ENCODE measurements around the gene AUTS2. TPM values are rescaled to one million over a fixed set of nuclear protein-coding genes. Genes with fewer than 3 reads are reported as not detected.

The AUTS2 gene
- total RNA-seq, 1 experiment from 2014 or later, result 50.0 TPM

GRCh38 chr7:70602117-70602516 lies 1003.8 kb downstream of the AUTS2 start:
- H3K36me3 Mint-ChIP-seq, result peaks cover 16% of the 10 kb centered on the region

GRCh38 chr7:70607281-70607680 lies 1009.0 kb downstream of the AUTS2 start:
- ChIA-PET POLR2A (no interaction called here), CTCF (no interaction called here)
- no peak for DNase-seq (ENCODE audit: low spot score)
- peaks cover 3% of the 10 kb centered on the region for H3K36me3 Mint-ChIP-seq
- H3K27ac Mint-ChIP-seq, result no peak overlapping the region
- TF ChIP-seq MXD4 (CRISPR knock-in tag; IDR thresholded peaks at IDR 0.05; ENCODE audit: borderline replicate concordance), result no peak
- TF ChIP-seq IRF1 (CRISPR knock-in tag; IDR thresholded peaks at IDR 0.05), result no peak
- no peak for TF ChIP-seq E2F5 (CRISPR knock-in tag; IDR thresholded peaks at IDR 0.05)
- no peak for TF ChIP-seq TEAD4 (CRISPR knock-in tag; IDR thresholded peaks at IDR 0.05)
- TF ChIP-seq MYBL2 (CRISPR knock-in tag; IDR thresholded peaks at IDR 0.05), result no peak
- no peak for TF ChIP-seq ZNF396 (CRISPR knock-in tag; IDR thresholded peaks at IDR 0.05; ENCODE audit: borderline replicate concordance)
- TF ChIP-seq GABPB1 (CRISPR knock-in tag; IDR thresholded peaks at IDR 0.05), result no peak
- TF ChIP-seq ZNF416 (CRISPR knock-in tag; IDR thresholded peaks at IDR 0.05), result no peak
- TF ChIP-seq ATF1 (CRISPR knock-in tag; IDR thresholded peaks at IDR 0.05), result no peak
- TF ChIP-seq NFATC4 (CRISPR knock-in tag; IDR thresholded peaks at IDR 0.05), result no peak
- TF ChIP-seq SOX15 (CRISPR knock-in tag; IDR thresholded peaks at IDR 0.05), result no peak
- TF ChIP-seq RELA (CRISPR knock-in tag; IDR thresholded peaks at IDR 0.05; ENCODE audit: borderline replicate concordance), result no peak
- no peak for TF ChIP-seq GTF2I (CRISPR knock-in tag; conservative IDR thresholded peaks at IDR 0.05)
- TF ChIP-seq E2F1 (CRISPR knock-in tag; IDR thresholded peaks at IDR 0.05), result no peak
- TF ChIP-seq IRF2 (CRISPR knock-in tag; IDR thresholded peaks at IDR 0.05; ENCODE audit: borderline replicate concordance, low read depth), result no peak
- no peak for TF ChIP-seq ZSCAN18 (CRISPR knock-in tag; IDR thresholded peaks at IDR 0.05)
- TF ChIP-seq ELF4 (CRISPR knock-in tag; IDR thresholded peaks at IDR 0.05; ENCODE audit: low read depth), result no peak
- no peak for TF ChIP-seq RORB (CRISPR knock-in tag; IDR thresholded peaks at IDR 0.05)
- H3K27me3 Mint-ChIP-seq (ENCODE audit: low read depth), result no peaks in the 10 kb centered on the region
- ATAC-seq, result no peak
- H3K4me3 Mint-ChIP-seq, result no peak overlapping the region
- H3K4me1 Mint-ChIP-seq, result no peaks in the 10 kb centered on the region
- H3K9me3 Mint-ChIP-seq, result no peaks in the 10 kb centered on the region

More at GRCh38 chr7:70602117-70602516, 1003.8 kb downstream of the AUTS2 start:
- H3K4me1 Mint-ChIP-seq, result peaks cover 7% of the 10 kb centered on the region
- ChIA-PET CTCF (no interaction called here), POLR2A (no interaction called here)
- DNase-seq (ENCODE audit: low spot score), result no peak
- H3K9me3 Mint-ChIP-seq, result peaks cover 13% of the 10 kb centered on the region
- no peak overlapping the region for H3K4me3 Mint-ChIP-seq
- H3K27me3 Mint-ChIP-seq (ENCODE audit: low read depth), result peaks cover 33% of the 10 kb centered on the region
- H3K27ac Mint-ChIP-seq, result no peak overlapping the region
- ATAC-seq, result no peak
- no peak for TF ChIP-seq ZMAT4 (CRISPR knock-in tag; IDR thresholded peaks at IDR 0.05)
- no peak for TF ChIP-seq ZNF121 (CRISPR knock-in tag; IDR thresholded peaks at IDR 0.05)
- TF ChIP-seq ZNF138 (CRISPR knock-in tag; conservative IDR thresholded peaks at IDR 0.05), result no peak
- TF ChIP-seq NFYB (CRISPR knock-in tag; conservative IDR thresholded peaks at IDR 0.05; ENCODE audit: low read depth), result no peak
- TF ChIP-seq IRF2 (CRISPR knock-in tag; IDR thresholded peaks at IDR 0.05; ENCODE audit: borderline replicate concordance, low read depth), result no peak
- TF ChIP-seq IRF1 (CRISPR knock-in tag; IDR thresholded peaks at IDR 0.05), result no peak
- TF ChIP-seq ELF4 (CRISPR knock-in tag; IDR thresholded peaks at IDR 0.05; ENCODE audit: low read depth), result no peak
